Psoas muscle (tissue), 8 donors: ENCODE measurements around the gene IPP. TPM values are rescaled to one million over a fixed set of nuclear protein-coding genes. Genes with fewer than 3 reads are reported as not detected.
"Not testable (repeated sequence)": the region's sequence is repeated elsewhere in the genome, so short reads cannot be mapped to it uniquely, and the experiment has no call there.

Experiments
- ATAC-seq, 4 donors: fragments of 200-7000 bp; cut with Tn5 transposase; one replicate each; pipeline ENCODE4 v1.9.1; 2020; ENCODE audit warnings: moderate library complexity in 3 of 4, mild to moderate bottlenecking in 2 of 4
- DNase-seq, 2 donors: peaks; one replicate each; pipeline ENCODE4 v3.0.0-alpha.2; 2020
- H3K27ac ChIP-seq: fragments of 200-600 bp; one replicate; pipeline ENCODE4 v1.8.0; 2022
- H3K27me3 ChIP-seq, 3 donors: fragments of 200-600 bp in 1 of 3; one replicate each; pipeline versions ENCODE4 v1.6.1 to v1.8.0; 2013 to 2022; ENCODE audit warnings: low read length in 2 of 3, mild to moderate bottlenecking in 2 of 3, moderate library complexity in 1 of 3; ENCODE audit not compliant: insufficient read depth in 3 of 3
- H3K36me3 ChIP-seq, 2 donors: fragments of 200-600 bp in 1 of 2; one replicate each; pipeline versions ENCODE4 v1.6.1 to v1.8.0; 2013 to 2022; ENCODE audit warnings: low read depth in 1 of 2, mild to moderate bottlenecking in 1 of 2, moderate library complexity in 1 of 2; ENCODE audit not compliant: insufficient read depth in 1 of 2
- H3K4me1 ChIP-seq: fragments of 200-600 bp; one replicate; pipeline ENCODE4 v1.8.0; 2022
- H3K4me3 ChIP-seq: fragments of 200-600 bp; one replicate; pipeline ENCODE4 v1.8.0; 2022; ENCODE audit warnings: mild to moderate bottlenecking
- H3K9me3 ChIP-seq: fragments of 200-600 bp; one replicate; pipeline ENCODE4 v1.8.0; 2022
- CTCF ChIP-seq: fragments of 200-600 bp; IDR thresholded peaks from one replicate; pipeline ENCODE4 v1.8.0; 2022; ENCODE audit warnings: antibody characterized with exemption
- WGBS, 3 donors: extraction: QIAGEN DNeasy Blood & Tissue Kit; methylation state at CpG; one replicate each; pipeline versions ENCODE4 v1.1.6 to v1.1.7; 2013; 5-methylcytosine and 5-hydroxymethylcytosine counted together
- intact Hi-C, 2 donors: fragments of 100-400 bp; cut with DNase I; formaldehyde crosslinking; loops; one replicate each; pipeline versions ENCODE4 v1.11.0 to v1.14.2; 2022
- polyA plus RNA-seq, 3 donors: library from polyadenylated mRNA; stranded (reverse); fragments of 200-250 nt; gene quantifications; one replicate each; pipeline ENCODE4 v1.2.3, GENCODE V29; 2013
- total RNA-seq, 4 donors: library from RNA; stranded (reverse); fragmentation: NEBNext Ultra II Directional in 2 of 4; extraction: Animal tissue kit (Norgen Biotek cat#: 25700) in 2 of 4; gene quantifications; one replicate each; pipeline versions ENCODE4 v1.2.1 to v1.2.4, GENCODE V29; 2021 to 2023
- donor health status: healthy with polysubstance abuse.
- donor health status: DM: no; HTN: no; CAD: no; lungs with moderate emphysema.
- donor health status: Bipolar disorder and iron deficiency.
- donor health status: healthy.
- donor health status: DM: yes; HTN: yes; CAD: no.
- donor health status: DM: no; HTN: no; CAD: no.
- donor health status: DM: no; HTN: no; CAD: no.
- donor health status: DM: yes; HTN: yes; CAD: no.

IPP gene
- total and polyA plus RNA-seq, 7 donors = 2.5 to 26.8 (median 12.7) TPM

- DNase-seq (no peak), ATAC-seq (no peak)
- no peak overlapping the region for H3K27ac ChIP-seq
- no peaks in the 10 kb centered on the region for H3K9me3 ChIP-seq
- intact Hi-C loops = no loop called here
- H3K4me3 ChIP-seq = no peak overlapping the region
- 80 to 89% (median 83%) methylated on average over 1 of the region's 1 CpG for WGBS, 3 donors
- no peak for TF ChIP-seq CTCF
- no peaks in the 10 kb centered on the region for H3K27me3 ChIP-seq
- H3K36me3 ChIP-seq = peaks cover 0 to 22% of the 10 kb centered on the region in 2 donors
- no peaks in the 10 kb centered on the region for H3K4me1 ChIP-seq
Measured at GRCh38 chr1:45721207-45721606, 29.2 kb downstream of the IPP start.

- no peak for DNase-seq
- intact Hi-C loops = no loop called here
- Histone ChIP-seq H3K27me3 (no peaks in the 10 kb centered on the region), H3K9me3 (no peaks in the 10 kb centered on the region), H3K4me3 (no peak overlapping the region), H3K27ac (no peak overlapping the region), H3K4me1 (no peaks in the 10 kb centered on the region), H3K36me3 (peaks cover 0 to 42% of the 10 kb centered on the region in 2 donors)
- TF ChIP-seq CTCF = no peak
- 92 to 100% (median 97%) methylated on average over 1 of the region's 1 CpG for WGBS, 3 donors
- no peak for ATAC-seq
Measured at GRCh38 chr1:45718289-45718688, 32.2 kb downstream of the IPP start.

- ATAC-seq, H3K27me3 ChIP-seq, H3K4me1 ChIP-seq, intact Hi-C loops, H3K4me3 ChIP-seq, DNase-seq, H3K27ac ChIP-seq, H3K9me3 ChIP-seq: not testable (repeated sequence)
- 79 to 84% (median 80%) methylated on average over 8 of the region's 8 CpGs for WGBS, 3 donors
- peaks cover 0 to 51% of the 10 kb centered on the region in 2 donors for H3K36me3 ChIP-seq
Measured at GRCh38 chr1:45717386-45717785, 33.1 kb downstream of the IPP start.

GRCh38 chr1:45716700-45717099 is 33.8 kb downstream of the IPP start:
- DNase-seq (no peak), ATAC-seq (no peak)
- Histone ChIP-seq H3K27me3 (no peaks in the 10 kb centered on the region), H3K4me3 (no peak overlapping the region), H3K9me3 (no peaks in the 10 kb centered on the region), H3K4me1 (no peaks in the 10 kb centered on the region), H3K36me3 (peaks cover 0 to 58% of the 10 kb centered on the region in 2 donors), H3K27ac (no peak overlapping the region)
- no peak for TF ChIP-seq CTCF
- 91 to 95% (median 92%) methylated on average over 3 of the region's 3 CpGs for WGBS, 3 donors
- intact Hi-C loops = no loop called here

GRCh38 chr1:45713711-45714110 is 36.7 kb downstream of the IPP start:
- no peak for ATAC-seq
- Histone ChIP-seq H3K36me3 (peaks cover 0 to 70% of the 10 kb centered on the region in 2 donors), H3K9me3 (no peaks in the 10 kb centered on the region), H3K27me3 (no peaks in the 10 kb centered on the region), H3K4me3 (no peak overlapping the region), H3K4me1 (no peaks in the 10 kb centered on the region), H3K27ac (no peak overlapping the region)
- WGBS, 3 donors = 83 to 91% (median 86%) methylated on average over 3 of the region's 3 CpGs
- no peak for TF ChIP-seq CTCF
- DNase-seq = no peak
- intact Hi-C loops = no loop called here
